GM12878 (cell line): Measurements from ENCODE around the gene SMPD3. TPM values are rescaled to one million over a fixed set of nuclear protein-coding genes. Genes with fewer than 3 reads are reported as not detected.

Experiments
- ASH2L ChIP-seq: fragments of 300-600, 200-600 bp; sonication (generic); IDR thresholded peaks from 2 replicates; pipeline ENCODE4 v1.6.1; 2017; ENCODE audit warnings: low read depth, mild to moderate bottlenecking, borderline replicate concordance
- BACH1 ChIP-seq: fragments of 450-650 bp; IDR thresholded peaks from 2 replicates; pipeline ENCODE4 v1.6.1; 2017; ENCODE audit warnings: mild to moderate bottlenecking, borderline replicate concordance
- BCLAF1 ChIP-seq: fragments of 450-650 bp; IDR thresholded peaks from 2 replicates; pipeline ENCODE4 v1.6.1; 2017; ENCODE audit warnings: antibody characterized with exemption, mild to moderate bottlenecking, moderate library complexity
- BHLHE40 ChIP-seq, 2 experiments: fragments of 450-650 bp in 1 of 2; IDR thresholded peaks; 2 replicates each; pipeline ENCODE4 v1.6.1; 2011 to 2017; ENCODE audit warnings: low read depth in 2 of 2, borderline replicate concordance in 1 of 2, improper control_type of control experiment in 1 of 2, low read length in 1 of 2, mild to moderate bottlenecking in 1 of 2
- CUX1 ChIP-seq: IDR thresholded peaks from 2 replicates; pipeline ENCODE4 v1.6.1; 2012; ENCODE audit warnings: improper control_type of control experiment, low read depth, low read length; ENCODE audit not compliant: insufficient replicate concordance
- EZH2 ChIP-seq: IDR thresholded peaks from 2 replicates; pipeline ENCODE4 v1.6.1; 2012; ENCODE audit warnings: low read depth, mild to moderate bottlenecking, control low read depth, inconsistent platforms, low read length, borderline replicate concordance; ENCODE audit not compliant: control insufficient read depth
- FOS ChIP-seq: IDR thresholded peaks from 3 replicates; pipeline ENCODE4 v1.6.1; 2011; ENCODE audit warnings: borderline replicate concordance; ENCODE audit not compliant: insufficient read length; ENCODE audit errors: extremely low read depth
- HCFC1 ChIP-seq: fragments of 150-350 bp; IDR thresholded peaks from 2 replicates; pipeline ENCODE4 v1.6.1; 2014; ENCODE audit warnings: low read length
- MEF2B ChIP-seq: fragments of 450-650 bp; IDR thresholded peaks from 2 replicates; pipeline ENCODE4 v1.6.1; 2018; ENCODE audit warnings: mild to moderate bottlenecking, moderate library complexity; ENCODE audit not compliant: partially characterized antibody, poor library complexity, severe bottlenecking
- RUNX3 ChIP-seq: IDR thresholded peaks from 2 replicates; pipeline ENCODE4 v1.6.1; 2012; ENCODE audit warnings: low read length, inconsistent platforms
- SIX5 ChIP-seq: IDR thresholded peaks from 2 replicates; pipeline ENCODE4 v1.6.1; 2011; ENCODE audit warnings: mild to moderate bottlenecking, low read depth, low read length, moderate library complexity; ENCODE audit not compliant: severe bottlenecking
- STAT1 ChIP-seq: fragments of 450-650 bp; conservative IDR thresholded peaks from 2 replicates; pipeline ENCODE4 v1.6.1; 2014; ENCODE audit warnings: antibody characterized with exemption, mild to moderate bottlenecking
- STAT3 ChIP-seq: IDR thresholded peaks from 2 replicates; pipeline ENCODE4 v1.6.1; 2011; ENCODE audit warnings: low read depth, low read length, improper control_type of control experiment
- YY1 ChIP-seq: IDR thresholded peaks from 2 replicates; pipeline ENCODE4 v1.6.1; 2011; ENCODE audit warnings: low read depth, mild to moderate bottlenecking, low read length
- ZBED1 ChIP-seq: IDR thresholded peaks from 2 replicates; pipeline ENCODE4 v1.6.1; 2016; ENCODE audit warnings: borderline replicate concordance
- ZBTB40 ChIP-seq: fragments of 450-650 bp; IDR thresholded peaks from 2 replicates; pipeline ENCODE4 v1.6.1; 2016; ENCODE audit warnings: mild to moderate bottlenecking, moderate library complexity, borderline replicate concordance
- ZNF207 ChIP-seq: fragments of 450-650 bp; IDR thresholded peaks from 2 replicates; pipeline ENCODE4 v1.6.1; 2014; ENCODE audit warnings: antibody characterized with exemption, mild to moderate bottlenecking, borderline replicate concordance
- ZZZ3 ChIP-seq: IDR thresholded peaks from 2 replicates; pipeline ENCODE4 v1.6.1; 2011; ENCODE audit warnings: low read depth; ENCODE audit not compliant: control insufficient read depth, insufficient read length
- polyA plus RNA-seq, 11 experiments: library from polyadenylated mRNA; depleted of rRNA in 4 of 11; unstranded in 6 of 11; stranded (reverse) in 5 of 11; fragments of >200 nt; fragmentation: Nextera tagmentation in 4 of 11; fragmentation: Illumina TruSeq in 1 of 11; extraction: Ambion mirVana in 4 of 11; extraction: Trizol in 1 of 11; gene quantifications; 1 replicate in 1 of 11; 2 replicates in 10 of 11; pipeline versions ENCODE4 v1.2.1 to v1.2.3, GENCODE V29; 2011 to 2016; ENCODE audit warnings: inconsistent platforms in 2 of 11, missing spikeins in 2 of 11, low read depth in 1 of 11
- total RNA-seq, 4 experiments: library from RNA; depleted of rRNA in 3 of 4; stranded (reverse); fragments of >200 nt in 3 of 4; fragmentation: Illumina TruSeq in 1 of 4; extraction: Trizol in 1 of 4; gene quantifications; 2 replicates each; pipeline versions ENCODE4 v1.2.1 to v1.2.3, GENCODE V29; 2013 to 2021

Gene SMPD3
- total and polyA plus RNA-seq, 10 of the 15 experiments (the other 5 are each of a cell fraction or from before 2014, with no cell fraction given), result 0.04 to 2.0 (median 1.2) TPM

- TF ChIP-seq BCLAF1 (no peak), FOS (no peak), BACH1 (no peak), ASH2L (no peak), BHLHE40 (IDR thresholded peaks at IDR 0.05; ENCODE audit: borderline replicate concordance in 1 of 2, low read depth in 2 of 2, low read length in 1 of 2) (no peak), ZBED1 (no peak), EZH2 (no peak), STAT3 (no peak), RUNX3 (peak; percentile 64), CUX1 (no peak), ZNF207 (no peak), STAT1 (no peak), SIX5 (peak; percentile 98), ZBTB40 (peak; percentile 60; the same call in 1 of the 2 replicates), MEF2B (peak; percentile 93), ZZZ3 (no peak), HCFC1 (peak; percentile 96), YY1 (peak; percentile 42)
Measured at GRCh38 chr16:68448360-68448970, at the start of gene SMPD3 (continued).
